ENCODE measurements around the gene MCFD2. TPM values are rescaled to one million over a fixed set of nuclear protein-coding genes. Genes with fewer than 3 reads are reported as not detected.

Gene MCFD2
- total RNA-seq, 1 experiment from 2014 or later = 84.9 TPM

- intact Hi-C loops (cut with micrococcal nuclease; ENCODE audit: unreplicated experiment) (no loop called here), in situ Hi-C loops (cut with HindIII; ENCODE audit: low pct_unique_long_range_greater_than_20kb, low sequenced_read_pairs) (no loop called here)
- H3K4me3 ChIP-seq (ENCODE audit: low read depth in 2 of 2, low read length in 2 of 2) = no peak overlapping the region
- TF ChIP-seq SIN3A (IDR thresholded peaks at IDR 0.05; ENCODE audit: borderline replicate concordance, insufficient read depth, low read depth, low read length) (no peak), TCF7L2 (IDR thresholded peaks at IDR 0.05; ENCODE audit: low read depth, low read length) (no peak), POLR2AphosphoS5 (IDR thresholded peaks at IDR 0.05; ENCODE audit: low read depth, low read length) (no peak), CTCF (IDR thresholded peaks at IDR 0.05) (no peak), REST (IDR thresholded peaks at IDR 0.05; ENCODE audit: insufficient read depth in 1 of 2, low read depth in 2 of 2, low read length in 1 of 2) (no peak)
- no peak overlapping the region for H3K27ac ChIP-seq (ENCODE audit: low read length)
- H3K9me3 ChIP-seq (ENCODE audit: control insufficient read depth, insufficient read depth, low read depth, low read length) = no peaks in the 10 kb centered on the region
- ATAC-seq (no peak), DNase-seq (ENCODE audit: low read depth, low spot score) (no peak)
- CTCF ChIA-PET = no interaction called here
- no peaks in the 10 kb centered on the region for H3K4me1 ChIP-seq (ENCODE audit: control insufficient read depth, insufficient read depth, low read length)
- POLR2A ChIA-PET = no interaction called here
- no peaks in the 10 kb centered on the region for H3K27me3 ChIP-seq (ENCODE audit: control insufficient read depth, insufficient read depth, low read length)
- no TSS peak for BruUV-seq (replicated peaks)
- H3K36me3 ChIP-seq (ENCODE audit: control insufficient read depth, insufficient read depth, low read length) = peaks cover 3% of the 10 kb centered on the region; the same call in 1 of the 2 replicates
These were observed 13.1 kb downstream of the MCFD2 start for GRCh38 chr2:46902465-46902864.

- Histone ChIP-seq H3K36me3 (ENCODE audit: control insufficient read depth, insufficient read depth, low read length) (peaks cover 3% of the 10 kb centered on the region; the same call in 1 of the 2 replicates), H3K4me1 (ENCODE audit: control insufficient read depth, insufficient read depth, low read length) (no peaks in the 10 kb centered on the region), H3K27ac (ENCODE audit: low read length) (no peak overlapping the region), H3K9me3 (ENCODE audit: control insufficient read depth, insufficient read depth, low read depth, low read length) (no peaks in the 10 kb centered on the region), H3K27me3 (ENCODE audit: control insufficient read depth, insufficient read depth, low read length) (no peaks in the 10 kb centered on the region), H3K4me3 (ENCODE audit: low read depth in 2 of 2, low read length in 2 of 2) (no peak overlapping the region)
- ChIA-PET POLR2A (no interaction called here), CTCF (no interaction called here)
- no peak for TF ChIP-seq TCF7L2 (IDR thresholded peaks at IDR 0.05; ENCODE audit: low read depth, low read length)
- no peak for TF ChIP-seq CTCF (IDR thresholded peaks at IDR 0.05)
- no peak for TF ChIP-seq REST (IDR thresholded peaks at IDR 0.05; ENCODE audit: insufficient read depth in 1 of 2, low read depth in 2 of 2, low read length in 1 of 2)
- no TSS peak for BruUV-seq (replicated peaks)
- ATAC-seq (no peak), DNase-seq (ENCODE audit: low read depth, low spot score) (no peak)
- intact Hi-C loops (cut with micrococcal nuclease; ENCODE audit: unreplicated experiment) = no loop called here
- in situ Hi-C loops (cut with HindIII; ENCODE audit: low pct_unique_long_range_greater_than_20kb, low sequenced_read_pairs) = no loop called here
These were observed 14.0 kb downstream of the MCFD2 start for GRCh38 chr2:46901611-46902010.
